Peyer's patch (tissue), 4 donors: Measurements from ENCODE around the gene PRXL2B.

Experiments
- CTCF ChIP-seq, 6 experiments: fragments of 450-650 bp in 4 of 6; fragments of 200-600 bp in 2 of 6; sonication (generic) in 1 of 6; IDR thresholded peaks; one replicate each; pipeline ENCODE4 v1.5.1; 2017 to 2019; ENCODE audit warnings: antibody characterized with exemption in 6 of 6, mild to moderate bottlenecking in 3 of 6, moderate library complexity in 1 of 6
- POLR2A ChIP-seq, 2 donors: fragments of 450-650 bp; IDR thresholded peaks; one replicate each; pipeline ENCODE4 v1.5.1; 2017; ENCODE audit warnings: antibody characterized with exemption in 2 of 2, mild to moderate bottlenecking in 2 of 2, moderate library complexity in 2 of 2

GRCh38 chr1:2595812-2596529 is 9.4 kb downstream of the PRXL2B start:
- TF ChIP-seq CTCF (IDR thresholded peaks at IDR 0.05): no peak
- TF ChIP-seq POLR2A (IDR thresholded peaks at IDR 0.05): no peak
